Gastroesophageal sphincter (tissue), 3 donors: ENCODE data around the gene MADD.

Experiments
- CTCF ChIP-seq, 4 experiments: fragments of 200-600 bp in 2 of 4; fragments of 450-650 bp in 2 of 4; sonication (generic) in 1 of 4; IDR thresholded peaks; one replicate each; pipeline ENCODE4 v1.5.1; 2017 to 2019; ENCODE audit warnings: antibody characterized with exemption in 4 of 4, mild to moderate bottlenecking in 2 of 4, moderate library complexity in 2 of 4
- POLR2A ChIP-seq, 2 donors: fragments of 450-650 bp; IDR thresholded peaks; one replicate each; pipeline ENCODE4 v1.6.1; 2017; ENCODE audit warnings: antibody characterized with exemption in 2 of 2, mild to moderate bottlenecking in 2 of 2, moderate library complexity in 1 of 2

GRCh38 chr11:47369676-47370075 is 99.7 kb downstream of the MADD start:
- TF ChIP-seq CTCF (IDR thresholded peaks at IDR 0.05) (no peak), POLR2A (IDR thresholded peaks at IDR 0.05) (no peak)
